Left cardiac atrium (tissue), 4 donors: Measurements from ENCODE around the gene NXPH3. TPM values are rescaled to one million over a fixed set of nuclear protein-coding genes. Genes with fewer than 3 reads are reported as not detected.
A peak's percentile ranks its signal among the peaks of the same experiment; 100 is the strongest.

Experiments
- ATAC-seq, 2 donors: fragments of 200-7000 bp; cut with Tn5 transposase; one replicate each; pipeline ENCODE4 v1.9.1; 2020; ENCODE audit warnings: mild to moderate bottlenecking in 2 of 2, moderate library complexity in 2 of 2
- DNase-seq: peaks from one replicate; pipeline ENCODE4 v3.0.0-alpha.2; 2020
- intact Hi-C, 2 donors: fragments of 100-400 bp; cut with DNase I; formaldehyde crosslinking; loops; one replicate each; pipeline versions ENCODE4 v1.14.1 to v1.15.1; 2022 to 2023
- total RNA-seq, 2 donors: library from RNA; stranded (reverse); fragmentation: NEBNext Ultra II Directional; extraction: Animal tissue kit (Norgen Biotek cat#: 25700); gene quantifications; one replicate each; pipeline ENCODE4 v1.2.1, GENCODE V29; 2021
- donor health status: DM: no; HTN: yes; CAD: no.
- donor health status: DM: no; HTN: yes; CAD: no; lungs with severe emphysema.
- donor health status: DM: yes; HTN: yes; CAD: no.
- donor health status: Dilated cardiomyopathy.

NXPH3 gene
- total RNA-seq, 2 donors from 2014 or later: 3.6 to 6.5 TPM

DNA sequence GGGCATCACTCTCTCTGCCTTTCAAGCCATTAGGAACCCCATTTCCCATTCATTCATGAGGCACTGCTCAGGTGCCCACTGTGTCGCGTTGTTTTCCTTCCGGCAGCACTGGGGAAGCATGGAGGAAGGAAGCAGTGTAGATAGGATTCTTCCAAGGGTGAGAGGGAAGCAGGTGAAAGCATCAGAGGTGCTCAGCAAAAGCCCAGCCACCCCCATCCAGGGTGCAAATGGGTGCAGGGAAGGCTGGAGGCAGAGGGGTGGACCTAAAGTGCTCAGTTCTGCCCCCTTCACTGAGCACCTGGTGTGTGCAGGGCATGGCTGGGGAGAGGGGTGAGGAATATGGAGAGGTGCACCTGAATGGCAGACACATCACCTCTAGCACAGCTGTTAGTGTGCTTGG is 3.4 kb upstream of the NXPH3 start:
- no peak for ATAC-seq
- intact Hi-C loops: loop anchor here in 1 of 2 donors (5.0 kb wide), 2 partner anchors 215 to 275 kb away; partner anchors contain the start of genes KAT7 and TAC4
- no peak for DNase-seq

DNA sequence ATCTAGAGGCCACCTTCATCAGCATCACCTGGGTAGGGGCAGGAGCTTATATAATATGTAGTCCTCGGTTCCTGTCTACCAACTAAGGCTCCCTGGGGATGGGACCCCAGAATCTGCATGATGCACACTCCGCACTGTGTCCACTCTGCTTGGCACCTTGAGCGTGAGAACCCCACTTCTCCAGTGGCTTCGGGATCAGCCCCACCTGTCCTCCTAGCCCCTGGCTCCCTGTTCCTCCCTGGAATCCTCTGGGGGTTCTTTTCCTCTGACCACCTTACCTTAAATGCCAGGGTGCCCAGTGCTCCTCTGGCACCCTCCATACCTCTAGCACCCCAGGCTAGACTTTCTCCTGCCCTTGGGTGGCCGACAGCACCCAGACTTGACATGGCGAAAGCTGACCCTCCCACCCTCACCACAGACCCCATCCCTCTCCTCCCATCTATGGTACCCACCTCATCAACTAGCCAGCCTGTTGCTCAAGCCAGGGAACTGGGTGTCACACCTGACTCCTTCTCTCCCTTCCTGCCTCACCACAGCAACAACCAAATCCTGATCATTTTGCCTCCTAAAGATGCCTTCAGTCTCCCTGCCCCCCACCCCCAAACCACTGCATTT is 2.8 kb upstream of the NXPH3 start:
- intact Hi-C loops: loop anchor here in 1 of 2 donors (5.0 kb wide), 2 partner anchors 214 to 274 kb away; partner anchors contain the start of genes KAT7 and TAC4
- DNase-seq: no peak
- ATAC-seq: no peak

DNA sequence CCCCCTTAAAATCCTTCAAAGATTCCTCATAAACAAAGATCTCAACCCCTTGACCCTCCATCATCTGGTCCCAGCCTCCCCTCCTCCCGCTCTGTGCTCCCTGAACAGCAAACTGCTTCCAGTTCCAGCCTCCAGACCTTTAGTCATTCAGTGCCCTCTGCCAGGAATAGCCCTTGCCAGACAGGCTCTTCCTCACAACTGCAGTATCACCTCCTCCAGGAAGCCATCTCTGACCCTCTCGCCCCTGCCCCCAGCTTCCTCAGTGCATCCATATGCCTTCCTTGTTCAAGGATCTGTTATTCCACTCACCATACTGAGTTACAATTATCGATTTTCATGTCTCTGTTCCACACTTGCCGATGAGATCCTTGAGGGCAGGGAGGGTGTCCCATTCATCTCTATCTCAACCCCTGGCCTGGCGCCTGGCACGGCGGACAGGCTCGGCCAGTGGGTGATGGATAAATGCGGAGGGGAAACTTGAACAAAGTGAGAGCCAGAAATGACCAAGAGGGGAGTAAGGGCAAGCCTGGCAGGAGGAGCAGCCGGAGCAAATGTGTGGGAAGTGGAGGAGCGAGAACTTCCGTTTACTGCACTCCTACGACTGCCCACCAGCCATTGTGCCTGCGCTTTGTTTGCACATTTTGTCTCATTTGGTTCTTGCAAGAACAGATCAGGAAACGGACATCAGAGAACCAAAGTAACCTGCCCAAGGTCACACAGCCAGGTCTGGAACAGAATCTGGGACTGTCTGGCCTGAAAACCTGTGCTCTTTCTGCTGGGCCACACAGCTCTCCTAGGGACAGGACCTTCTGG is 2.0 kb upstream of the NXPH3 start:
- intact Hi-C loops: loop anchor here in 1 of 2 donors (5.0 kb wide), 2 partner anchors 214 to 274 kb away; partner anchors contain the start of genes KAT7 and TAC4
- ATAC-seq: no peak
- no peak for DNase-seq

DNA sequence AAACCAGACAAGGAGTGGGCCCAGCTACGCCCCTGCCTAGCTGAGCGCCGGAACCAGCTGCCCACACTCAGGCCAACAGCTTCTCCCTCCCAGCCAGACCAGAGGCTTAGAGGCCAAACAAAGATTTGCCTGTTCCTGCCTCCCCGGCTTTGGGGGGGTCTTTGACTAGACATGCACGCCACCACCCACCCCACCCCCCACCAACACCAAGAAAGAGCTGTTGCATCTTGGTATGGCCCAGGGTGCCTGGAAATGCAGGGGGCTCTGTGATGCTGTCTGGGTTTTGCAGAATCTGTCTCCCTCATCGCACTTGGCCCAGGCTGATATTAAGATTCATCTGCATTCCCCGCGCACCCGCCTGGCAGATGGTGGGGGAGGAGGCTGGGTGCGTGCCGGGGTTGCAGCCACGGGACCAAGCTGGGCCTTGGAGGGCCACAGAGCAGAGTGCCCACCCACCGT is 1.3 kb upstream of the NXPH3 start:
- intact Hi-C loops: loop anchor here in 1 of 2 donors (5.0 kb wide), 2 partner anchors 213 to 273 kb away; partner anchors contain the start of genes KAT7 and TAC4
- DNase-seq: no peak
- no peak for ATAC-seq

DNA sequence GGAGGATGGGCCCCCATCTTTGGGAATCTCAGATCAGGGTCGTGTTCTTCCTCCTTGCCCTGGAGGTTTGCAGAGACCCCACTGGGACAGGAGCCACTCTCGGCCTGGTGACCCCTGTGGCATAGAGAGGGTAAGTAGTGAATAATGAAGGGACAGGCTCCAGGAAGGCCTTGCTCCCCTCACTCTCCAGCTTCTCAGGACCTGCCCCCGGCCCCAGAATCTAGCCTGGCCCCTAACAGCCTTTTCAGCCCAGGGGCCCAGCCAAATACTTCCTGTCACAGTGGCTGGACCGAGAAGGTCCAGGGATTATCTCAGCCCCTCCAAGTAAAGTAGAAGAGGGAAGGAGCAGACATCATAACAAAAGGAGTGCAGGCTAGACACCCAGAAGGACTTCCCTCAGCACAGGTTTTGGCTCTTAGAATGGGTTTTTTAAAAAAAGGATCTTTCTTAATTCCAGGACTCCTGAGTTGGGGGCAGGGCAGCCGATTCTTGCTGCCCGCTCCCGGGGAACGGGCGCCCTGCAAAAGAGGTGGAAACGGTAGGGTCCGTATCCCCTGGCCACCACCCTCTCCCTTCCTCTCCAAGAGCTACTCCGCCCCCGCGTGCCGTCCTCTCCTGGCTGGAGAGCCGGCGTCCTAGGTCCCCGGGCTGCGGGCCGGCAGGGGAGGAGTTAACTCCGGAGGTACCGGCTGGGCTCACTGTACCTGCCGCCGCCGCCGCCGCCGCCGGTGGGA is 559 bp upstream of the NXPH3 start:
- no peak for ATAC-seq
- intact Hi-C loops: loop anchor here in 1 of 2 donors (5.0 kb wide), 4 partner anchors 42 to 272 kb away; partner anchors contain the start of genes KAT7, SPOP and TAC4
- DNase-seq: no peak

DNA sequence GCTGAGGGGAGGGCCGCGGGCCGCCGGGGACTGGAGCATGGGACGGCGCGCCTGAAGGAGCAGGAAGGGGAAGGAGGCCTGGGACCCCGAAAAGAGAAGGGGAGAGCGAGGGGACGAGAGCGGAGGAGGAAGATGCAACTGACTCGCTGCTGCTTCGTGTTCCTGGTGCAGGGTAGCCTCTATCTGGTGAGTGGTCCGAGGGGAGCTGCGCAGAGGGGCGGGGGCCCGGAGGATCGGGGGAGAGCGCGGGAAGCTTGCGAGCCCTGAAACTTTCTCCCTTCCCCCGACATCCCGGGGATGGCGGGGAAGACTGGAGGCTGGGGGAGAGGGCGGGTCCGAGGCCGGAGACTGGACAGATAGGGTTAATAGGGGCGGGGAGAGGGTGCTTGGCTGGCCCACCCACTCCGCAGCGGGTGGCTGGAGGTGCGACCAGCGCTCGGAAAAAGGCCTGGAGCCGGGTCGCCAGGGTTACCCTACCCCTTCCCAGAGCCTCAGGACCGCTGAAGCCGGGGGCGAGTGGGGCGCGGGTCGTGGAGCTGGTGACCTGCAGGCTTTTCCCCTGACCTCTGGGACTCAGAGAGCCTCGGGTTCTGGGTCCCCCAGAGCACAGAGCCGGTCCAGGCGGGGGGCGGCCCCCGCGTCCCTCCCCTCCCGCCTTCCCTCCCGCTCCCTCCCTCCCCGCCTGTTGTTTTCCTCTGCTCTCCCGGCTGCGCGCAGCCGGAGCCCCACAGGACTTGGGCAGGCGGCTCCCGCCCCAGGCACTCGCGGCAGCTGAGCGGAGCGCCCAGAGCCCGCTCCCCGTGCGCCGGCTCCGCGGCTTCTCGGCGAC is 631 bp downstream of the NXPH3 start:
- intact Hi-C loops: loop anchor here in 1 of 2 donors (5.0 kb wide), 2 partner anchors 41 to 101 kb away; partner anchors contain the start of gene SPOP
- peak; percentile 54 for DNase-seq
- ATAC-seq: peak; percentile 67 to 70

DNA sequence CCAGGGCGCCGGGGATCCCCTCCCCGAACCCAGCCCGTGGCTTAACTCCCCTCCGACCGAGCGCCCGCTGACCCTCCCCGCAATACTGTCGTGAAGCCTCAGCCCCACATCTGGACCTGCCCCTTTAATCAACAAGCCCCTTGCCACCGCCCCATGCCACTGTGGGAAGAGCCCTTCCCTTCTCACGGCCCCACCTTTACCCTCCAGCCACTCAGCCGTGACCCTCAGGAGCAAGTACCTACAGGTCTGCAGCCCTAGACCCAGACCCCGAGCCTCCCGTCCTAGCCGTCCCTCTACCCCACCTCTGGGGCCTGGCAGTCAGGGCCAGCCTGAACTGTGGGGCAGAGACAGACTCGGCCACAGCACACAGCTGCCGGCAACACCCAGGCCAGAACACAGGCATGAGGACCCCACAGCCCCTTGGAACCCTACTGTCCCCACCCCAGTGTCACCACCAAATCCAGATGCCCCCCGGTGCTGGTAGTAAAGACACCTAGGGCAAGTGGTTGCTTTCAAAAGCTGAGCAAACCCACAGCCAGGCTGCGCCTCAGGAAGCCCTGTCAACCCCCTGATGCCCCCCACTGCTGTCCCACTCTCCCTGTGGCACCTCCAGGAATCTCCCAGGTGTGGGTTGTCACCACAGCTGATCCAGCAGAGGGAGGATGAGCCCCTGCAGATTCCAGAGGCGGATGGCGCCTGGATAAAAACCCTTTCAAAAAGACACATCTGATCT is 1.4 kb downstream of the NXPH3 start:
- DNase-seq (no peak), ATAC-seq (peak in 1 of 2 donors; percentile 2)
- intact Hi-C loops: loop anchor here in 1 of 2 donors (5.0 kb wide), 2 partner anchors 40 to 100 kb away; partner anchors contain the start of gene SPOP

DNA sequence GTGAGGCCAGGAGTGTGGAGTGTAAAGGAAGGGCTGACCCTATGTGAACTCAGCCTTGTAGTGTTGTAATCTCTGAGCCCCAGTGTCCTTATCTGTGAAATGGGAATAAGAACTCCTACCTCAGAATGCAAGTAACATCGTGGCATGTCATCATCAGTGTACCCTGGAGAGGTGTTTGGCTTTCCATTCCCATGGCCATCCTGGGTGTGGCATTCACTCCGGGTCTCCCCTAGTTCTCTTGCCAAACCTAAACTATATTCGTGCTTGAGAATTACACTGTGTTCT is 1.9 kb downstream of the NXPH3 start:
- intact Hi-C loops: loop anchor here in 1 of 2 donors (5.0 kb wide), 2 partner anchors 40 to 100 kb away; partner anchors contain the start of gene SPOP

DNA sequence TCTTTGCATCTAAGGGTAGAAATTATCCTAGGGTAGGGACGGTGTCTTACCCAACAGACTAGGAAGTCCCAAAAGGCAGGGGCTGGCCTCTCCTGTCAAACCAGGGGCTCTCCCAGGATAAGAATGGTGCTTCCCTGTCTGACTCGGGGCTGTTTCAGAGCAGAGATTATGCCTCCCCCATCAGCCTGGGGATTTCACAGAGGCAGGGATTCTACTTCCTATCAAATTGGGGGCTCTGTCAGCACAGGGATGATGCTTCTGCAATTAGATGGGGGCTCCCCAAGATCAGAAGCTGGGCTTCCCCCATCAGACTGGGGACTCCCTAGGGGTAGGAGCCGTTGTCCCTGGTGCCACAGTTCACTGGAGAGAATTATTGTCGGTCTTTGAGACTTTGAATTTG is 2.3 kb downstream of the NXPH3 start:
- intact Hi-C loops: loop anchor here in 1 of 2 donors (5.0 kb wide), 2 partner anchors 39 to 99 kb away; partner anchors contain the start of gene SPOP
- ATAC-seq: no peak
- no peak for DNase-seq

More for the DNA sequence above, 1.9 kb downstream of the NXPH3 start:
- ATAC-seq (no peak), DNase-seq (no peak)

DNA sequence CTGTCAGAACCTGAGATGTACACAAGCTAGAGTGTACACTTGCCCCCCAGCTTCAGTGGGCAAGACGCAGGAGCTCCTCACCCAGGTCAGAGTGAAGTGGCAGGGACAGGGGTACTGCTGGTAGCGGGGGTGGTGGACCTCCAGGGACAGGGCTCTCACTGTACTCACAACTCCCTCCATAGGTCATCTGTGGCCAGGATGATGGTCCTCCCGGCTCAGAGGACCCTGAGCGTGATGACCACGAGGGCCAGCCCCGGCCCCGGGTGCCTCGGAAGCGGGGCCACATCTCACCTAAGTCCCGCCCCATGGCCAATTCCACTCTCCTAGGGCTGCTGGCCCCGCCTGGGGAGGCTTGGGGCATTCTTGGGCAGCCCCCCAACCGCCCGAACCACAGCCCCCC is 2.7 kb downstream of the NXPH3 start:
- intact Hi-C loops: loop anchor here in 1 of 2 donors (5.0 kb wide), 2 partner anchors 39 to 99 kb away; partner anchors contain the start of gene SPOP

DNA sequence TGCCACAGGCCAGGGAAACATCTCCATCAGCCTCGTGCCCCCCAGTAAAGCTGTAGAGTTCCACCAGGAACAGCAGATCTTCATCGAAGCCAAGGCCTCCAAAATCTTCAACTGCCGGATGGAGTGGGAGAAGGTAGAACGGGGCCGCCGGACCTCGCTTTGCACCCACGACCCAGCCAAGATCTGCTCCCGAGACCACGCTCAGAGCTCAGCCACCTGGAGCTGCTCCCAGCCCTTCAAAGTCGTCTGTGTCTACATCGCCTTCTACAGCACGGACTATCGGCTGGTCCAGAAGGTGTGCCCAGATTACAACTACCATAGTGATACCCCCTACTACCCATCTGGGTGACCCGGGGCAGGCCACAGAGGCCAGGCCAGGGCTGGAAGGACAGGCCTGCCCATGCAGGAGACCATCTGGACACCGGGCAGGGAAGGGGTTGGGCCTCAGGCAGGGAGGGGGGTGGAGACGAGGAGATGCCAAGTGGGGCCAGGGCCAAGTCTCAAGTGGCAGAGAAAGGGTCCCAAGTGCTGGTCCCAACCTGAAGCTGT is 3.4 kb downstream of the NXPH3 start:
- DNase-seq (no peak), ATAC-seq (no peak)
- intact Hi-C loops: loop anchor here in 1 of 2 donors (5.0 kb wide), 2 partner anchors 38 to 98 kb away; partner anchors contain the start of gene SPOP

More for the DNA sequence above, 2.7 kb downstream of the NXPH3 start:
- DNase-seq: no peak
- ATAC-seq: no peak

DNA sequence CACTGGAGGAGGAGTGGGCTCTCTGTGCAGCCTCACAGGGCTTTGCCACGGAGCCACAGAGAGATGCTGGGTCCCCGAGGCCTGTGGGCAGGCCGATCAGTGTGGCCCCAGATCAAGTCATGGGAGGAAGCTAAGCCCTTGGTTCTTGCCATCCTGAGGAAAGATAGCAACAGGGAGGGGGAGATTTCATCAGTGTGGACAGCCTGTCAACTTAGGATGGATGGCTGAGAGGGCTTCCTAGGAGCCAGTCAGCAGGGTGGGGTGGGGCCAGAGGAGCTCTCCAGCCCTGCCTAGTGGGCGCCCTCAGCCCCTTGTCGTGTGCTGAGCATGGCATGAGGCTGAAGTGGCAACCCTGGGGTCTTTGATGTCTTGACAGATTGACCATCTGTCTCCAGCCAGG is 3.9 kb downstream of the NXPH3 start:
- intact Hi-C loops: loop anchor here in 1 of 2 donors (5.0 kb wide), 2 partner anchors 38 to 98 kb away; partner anchors contain the start of gene SPOP
- ATAC-seq (no peak), DNase-seq (no peak)

DNA sequence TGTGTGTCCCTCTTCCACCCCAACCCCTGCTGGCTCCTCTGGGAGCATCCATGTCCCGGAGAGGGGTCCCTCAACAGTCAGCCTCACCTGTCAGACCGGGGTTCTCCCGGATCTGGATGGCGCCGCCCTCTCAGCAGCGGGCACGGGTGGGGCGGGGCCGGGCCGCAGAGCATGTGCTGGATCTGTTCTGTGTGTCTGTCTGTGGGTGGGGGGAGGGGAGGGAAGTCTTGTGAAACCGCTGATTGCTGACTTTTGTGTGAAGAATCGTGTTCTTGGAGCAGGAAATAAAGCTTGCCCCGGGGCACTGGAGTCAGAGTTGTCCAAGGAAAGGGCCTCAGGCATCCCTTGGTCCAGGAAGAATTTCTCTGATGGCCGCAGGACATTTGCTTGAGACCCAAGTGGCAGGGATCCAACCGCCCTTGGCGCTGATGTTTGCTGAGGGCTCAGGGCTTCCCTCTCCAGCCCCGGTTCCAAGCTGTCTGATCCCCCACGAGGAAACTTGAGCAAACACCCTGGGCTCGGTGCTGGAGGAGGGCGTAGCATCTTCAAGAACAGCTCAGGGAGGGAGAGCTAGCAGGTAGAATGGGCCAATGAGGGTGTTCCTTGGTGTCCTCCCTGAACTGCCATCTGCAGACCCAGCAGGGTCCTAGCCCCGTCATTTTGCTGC is 4.5 kb downstream of the NXPH3 start:
- DNase-seq (no peak), ATAC-seq (no peak)
- intact Hi-C loops: no loop called here

DNA sequence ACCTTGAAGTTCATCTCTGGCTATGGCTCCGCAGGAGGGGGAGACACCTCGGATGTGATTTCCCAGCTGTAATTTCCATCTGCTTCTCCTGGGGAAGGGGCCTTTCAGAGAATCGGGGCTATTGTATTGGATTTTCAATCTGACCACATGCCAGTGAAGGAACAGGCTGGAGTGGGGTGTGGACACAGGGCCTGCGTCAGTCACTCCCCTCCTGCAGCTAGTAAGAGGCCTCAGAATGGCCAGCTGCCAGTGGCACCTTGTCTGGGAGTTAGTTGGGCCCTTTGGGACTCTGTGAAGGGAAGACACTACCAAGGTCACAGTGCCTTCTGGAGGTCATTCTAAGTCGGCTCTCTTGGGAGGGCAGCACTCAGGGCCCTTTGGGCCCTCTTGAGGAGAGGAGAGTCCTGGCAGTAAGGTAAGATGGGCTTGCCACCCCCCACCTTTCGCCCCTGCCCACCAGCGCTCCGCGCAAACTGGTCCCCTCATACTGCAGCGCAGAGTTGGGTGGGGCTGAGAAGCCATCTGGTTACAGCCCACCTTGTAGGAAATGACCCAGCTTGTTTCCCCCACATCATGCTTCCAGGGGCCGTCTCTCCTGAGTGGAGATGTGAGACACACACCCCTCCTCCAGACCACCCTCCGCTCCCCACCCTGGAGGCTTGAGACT is 5.4 kb downstream of the NXPH3 start:
- intact Hi-C loops: no loop called here
- no peak for ATAC-seq
- no peak for DNase-seq

DNA sequence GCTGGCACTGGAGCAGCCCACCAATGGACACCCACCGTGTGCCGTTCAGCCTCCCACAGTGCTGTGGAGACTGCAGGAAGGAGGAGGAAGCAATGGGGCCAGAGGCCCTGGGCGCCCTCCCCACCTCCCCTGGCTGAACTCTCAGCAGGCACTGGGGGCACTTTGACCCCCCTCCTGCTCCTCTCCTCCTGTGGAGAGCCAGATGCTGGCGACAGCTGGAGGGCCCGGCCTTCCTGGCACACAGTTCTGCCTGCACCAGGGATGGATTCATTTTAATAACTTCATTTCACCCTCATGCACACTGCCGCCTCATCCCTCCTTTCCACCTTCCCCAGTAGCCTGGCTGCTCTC is 6.0 kb downstream of the NXPH3 start:
- DNase-seq: no peak
- intact Hi-C loops: no loop called here
- ATAC-seq: no peak

DNA sequence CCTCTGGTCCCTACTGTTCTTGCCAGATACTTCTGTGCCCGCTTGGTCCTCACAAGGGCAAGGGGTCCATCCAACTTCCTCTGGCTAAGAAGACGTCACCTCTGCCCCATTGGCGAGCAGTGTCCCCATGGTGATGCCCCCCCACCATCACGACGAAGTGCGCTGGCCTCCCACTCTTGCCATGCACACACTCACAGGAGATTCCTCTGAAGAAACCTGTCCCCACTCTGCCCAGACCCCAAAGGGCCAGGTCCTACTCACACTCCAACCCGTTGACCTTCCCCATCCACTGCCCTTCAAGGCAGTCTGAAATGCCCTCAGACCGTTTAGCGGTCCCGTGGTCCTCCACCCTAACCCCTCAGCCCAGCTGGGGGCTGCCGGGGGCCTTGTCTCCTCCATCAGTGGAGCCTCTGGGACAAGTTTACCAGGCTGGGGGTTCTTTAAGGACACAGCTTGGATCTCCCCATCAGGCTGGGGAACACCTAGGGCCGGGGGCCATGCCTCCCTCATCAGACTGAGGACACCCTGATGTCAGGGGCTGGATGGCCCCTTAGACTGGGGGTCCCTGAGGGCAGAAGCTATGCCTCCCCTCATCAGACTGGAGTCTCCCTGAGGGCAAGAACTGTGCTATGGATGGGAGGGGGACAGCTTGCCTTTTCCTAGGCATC is 6.5 kb downstream of the NXPH3 start:
- DNase-seq (no peak), ATAC-seq (no peak)
- intact Hi-C loops: no loop called here
